Measurements from ENCODE around the gene VTA1.
"Not testable (repeated sequence)": the region's sequence is repeated elsewhere in the genome, so short reads cannot be mapped to it uniquely, and the experiment has no call there.

Gene VTA1

GRCh38 chr6:142146828-142147662 is at the start of gene VTA1, which contains the start of gene NMBR:
Gene VTA1, plus strand, starts transcription at chr6:142147263. Its CDS starts 25 bp downstream, at chr6:142147288.
Gene NMBR, minus strand, starts transcription at chr6:142147122. Its CDS starts 58,464 bp downstream, at chr6:142088658.
- Histone ChIP-seq H3K27me3 (ENCODE audit: low read depth) (no peaks in the 10 kb centered on the region; the same call in 1 of the 2 replicates), H3K9me3 (no peaks in the 10 kb centered on the region), H3K36me3 (replicated peaks) (no peaks in the 10 kb centered on the region), H3K4me1 (peaks cover 9% of the 10 kb centered on the region), H3K4me3 (peak within 1 kb of the TSS; percentile 62)
- in situ Hi-C loops (cut with MboI; ENCODE audit: low sequenced_read_pairs) = no loop called here
- peak; percentile 96 for DNase-seq (ENCODE audit: low spot score in 2 of 2)

GRCh38 chr6:142104820-142105219 is 42.2 kb upstream of the VTA1 start:
- H3K36me3 ChIP-seq (replicated peaks); H3K27me3 ChIP-seq (ENCODE audit: low read depth); H3K4me3 ChIP-seq; H3K9me3 ChIP-seq; H3K4me1 ChIP-seq; DNase-seq (ENCODE audit: low spot score in 2 of 2): not testable (repeated sequence)
- in situ Hi-C loops (cut with MboI; ENCODE audit: low sequenced_read_pairs) = loop anchor here (25.0 kb wide), 2 partner anchors 118 to 418 kb away; no protein-coding TSS in a partner anchor

- H3K9me3 ChIP-seq; H3K4me3 ChIP-seq; DNase-seq (ENCODE audit: low spot score in 2 of 2); H3K27me3 ChIP-seq (ENCODE audit: low read depth); H3K4me1 ChIP-seq; H3K36me3 ChIP-seq (replicated peaks): not testable (repeated sequence)
- in situ Hi-C loops (cut with MboI; ENCODE audit: low sequenced_read_pairs) = loop anchor here (25.0 kb wide), 2 partner anchors 124 to 424 kb away; no protein-coding TSS in a partner anchor
Measured at GRCh38 chr6:142110820-142111219, 36.2 kb upstream of the VTA1 start.

DNA sequence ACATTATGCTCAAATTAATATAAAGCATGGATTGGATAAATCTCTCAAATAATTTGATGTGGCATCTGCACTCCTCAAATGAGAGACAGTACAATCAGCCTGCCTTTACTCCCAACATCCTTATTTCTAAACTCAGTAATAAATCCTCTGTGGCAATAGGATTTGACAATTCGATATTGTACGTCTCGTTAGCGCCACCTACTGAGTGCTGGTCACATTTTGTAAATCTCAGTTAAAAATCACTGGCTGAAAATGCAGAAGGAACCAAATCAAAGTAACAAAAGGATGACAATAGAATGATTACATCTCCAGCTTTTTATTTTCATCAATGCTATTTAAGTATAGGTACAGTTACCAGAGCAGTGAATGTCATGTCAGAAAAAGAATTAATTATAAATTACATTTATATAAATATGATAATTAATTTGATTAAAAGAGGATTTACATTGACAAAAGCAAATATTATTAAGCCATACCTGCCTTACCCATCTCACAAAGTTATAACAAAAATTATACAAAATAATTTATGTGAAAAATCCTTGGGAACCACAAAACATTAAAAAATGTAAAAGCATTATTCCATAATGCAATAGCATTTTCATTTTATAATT is 34.5 kb upstream of the VTA1 start:
- Histone ChIP-seq H3K4me1 (no peaks in the 10 kb centered on the region), H3K36me3 (replicated peaks) (no peaks in the 10 kb centered on the region), H3K4me3 (no peak overlapping the region), H3K9me3 (no peaks in the 10 kb centered on the region), H3K27me3 (ENCODE audit: low read depth) (peaks cover 5% of the 10 kb centered on the region)
- peak; percentile 54 to 88 for DNase-seq (ENCODE audit: low spot score in 2 of 2)
- in situ Hi-C loops (cut with MboI; ENCODE audit: low sequenced_read_pairs) = loop anchor here (25.0 kb wide), 2 partner anchors 125 to 425 kb away; no protein-coding TSS in a partner anchor

GRCh38 chr6:142117366-142117765 is 29.7 kb upstream of the VTA1 start:
- Histone ChIP-seq H3K4me3 (no peak overlapping the region), H3K9me3 (no peaks in the 10 kb centered on the region), H3K27me3 (ENCODE audit: low read depth) (peaks cover 2% of the 10 kb centered on the region; the same call in 1 of the 2 replicates), H3K36me3 (replicated peaks) (no peaks in the 10 kb centered on the region), H3K4me1 (no peaks in the 10 kb centered on the region)
- in situ Hi-C loops (cut with MboI; ENCODE audit: low sequenced_read_pairs) = loop anchor here (25.0 kb wide), 2 partner anchors 130 to 430 kb away; no protein-coding TSS in a partner anchor
- no peak for DNase-seq (ENCODE audit: low spot score in 2 of 2)

DNA sequence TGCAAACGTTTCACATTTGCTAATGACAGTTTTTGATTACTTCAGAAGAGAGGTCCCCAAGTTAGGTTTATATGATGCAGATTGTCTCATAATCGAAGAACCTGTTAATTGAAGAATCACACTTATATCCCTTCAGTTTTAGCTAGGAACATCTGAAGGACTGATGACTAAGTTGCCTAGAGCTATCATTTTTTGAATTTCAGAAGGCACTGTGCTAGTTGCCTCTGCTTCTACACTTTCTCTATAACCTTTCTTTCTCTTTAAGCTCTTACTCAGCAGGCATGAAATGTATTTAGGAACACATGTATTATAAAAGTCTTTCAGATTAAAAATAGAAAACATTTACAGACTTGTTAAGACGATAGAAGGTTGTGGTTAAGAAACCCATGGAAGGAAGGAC is 28.7 kb upstream of the VTA1 start:
- in situ Hi-C loops (cut with MboI; ENCODE audit: low sequenced_read_pairs) = loop anchor here (25.0 kb wide), 2 partner anchors 131 to 431 kb away; no protein-coding TSS in a partner anchor
- DNase-seq (ENCODE audit: low spot score in 2 of 2) = no peak

GRCh38 chr6:142118925-142119324 is 28.1 kb upstream of the VTA1 start:
- no peak for DNase-seq (ENCODE audit: low spot score in 2 of 2)
- H3K36me3 ChIP-seq (replicated peaks) = no peaks in the 10 kb centered on the region
- H3K4me1 ChIP-seq = peaks cover 10% of the 10 kb centered on the region; the same call in 1 of the 2 replicates
- peaks cover 2% of the 10 kb centered on the region; the same call in 1 of the 2 replicates for H3K27me3 ChIP-seq (ENCODE audit: low read depth)
- no peak overlapping the region for H3K4me3 ChIP-seq
- in situ Hi-C loops (cut with MboI; ENCODE audit: low sequenced_read_pairs) = loop anchor here (25.0 kb wide), 2 partner anchors 132 to 432 kb away; no protein-coding TSS in a partner anchor
- H3K9me3 ChIP-seq = no peaks in the 10 kb centered on the region

More for the DNA sequence above, 28.7 kb upstream of the VTA1 start:
- Histone ChIP-seq H3K36me3 (replicated peaks) (no peaks in the 10 kb centered on the region), H3K4me3 (no peak overlapping the region), H3K27me3 (ENCODE audit: low read depth) (peaks cover 2% of the 10 kb centered on the region; the same call in 1 of the 2 replicates), H3K4me1 (peaks cover 4% of the 10 kb centered on the region; the same call in 1 of the 2 replicates), H3K9me3 (no peaks in the 10 kb centered on the region)

- Histone ChIP-seq H3K27me3 (ENCODE audit: low read depth) (peaks cover 2% of the 10 kb centered on the region; the same call in 1 of the 2 replicates), H3K4me3 (no peak overlapping the region), H3K9me3 (no peaks in the 10 kb centered on the region), H3K36me3 (replicated peaks) (no peaks in the 10 kb centered on the region), H3K4me1 (peaks cover 11% of the 10 kb centered on the region; the same call in 1 of the 2 replicates)
- in situ Hi-C loops (cut with MboI; ENCODE audit: low sequenced_read_pairs) = loop anchor here (25.0 kb wide), 2 partner anchors 134 to 434 kb away; no protein-coding TSS in a partner anchor
- DNase-seq (ENCODE audit: low spot score in 2 of 2) = no peak
Measured at GRCh38 chr6:142121342-142121741, 25.7 kb upstream of the VTA1 start.

DNA sequence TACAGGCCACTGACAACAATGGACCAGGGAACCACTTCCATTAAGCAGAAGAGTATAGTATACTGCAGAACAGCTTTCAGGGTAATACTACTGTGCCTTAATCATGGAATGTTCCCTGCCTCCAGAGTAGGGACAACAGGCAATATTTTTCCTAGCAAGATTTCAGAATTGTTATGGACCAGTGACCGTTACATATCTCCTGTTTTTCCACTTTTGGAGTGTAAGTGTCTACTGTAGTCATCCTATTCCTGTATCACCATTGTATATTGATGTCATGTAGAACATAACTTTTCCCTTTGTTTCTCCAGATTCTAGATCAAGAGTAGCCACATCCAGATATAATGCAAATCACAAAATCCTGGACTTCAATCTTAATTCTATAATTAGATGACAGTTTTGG is 16.2 kb upstream of the VTA1 start:
- in situ Hi-C loops (cut with MboI; ENCODE audit: low sequenced_read_pairs) = no loop called here
- no peaks in the 10 kb centered on the region for H3K4me1 ChIP-seq
- DNase-seq (ENCODE audit: low spot score in 2 of 2) = no peak
- no peak overlapping the region for H3K4me3 ChIP-seq
- H3K36me3 ChIP-seq (replicated peaks) = no peaks in the 10 kb centered on the region
- H3K27me3 ChIP-seq (ENCODE audit: low read depth) = peaks cover 3% of the 10 kb centered on the region; the same call in 1 of the 2 replicates
- H3K9me3 ChIP-seq = no peaks in the 10 kb centered on the region; the same call in 1 of the 2 replicates

DNA sequence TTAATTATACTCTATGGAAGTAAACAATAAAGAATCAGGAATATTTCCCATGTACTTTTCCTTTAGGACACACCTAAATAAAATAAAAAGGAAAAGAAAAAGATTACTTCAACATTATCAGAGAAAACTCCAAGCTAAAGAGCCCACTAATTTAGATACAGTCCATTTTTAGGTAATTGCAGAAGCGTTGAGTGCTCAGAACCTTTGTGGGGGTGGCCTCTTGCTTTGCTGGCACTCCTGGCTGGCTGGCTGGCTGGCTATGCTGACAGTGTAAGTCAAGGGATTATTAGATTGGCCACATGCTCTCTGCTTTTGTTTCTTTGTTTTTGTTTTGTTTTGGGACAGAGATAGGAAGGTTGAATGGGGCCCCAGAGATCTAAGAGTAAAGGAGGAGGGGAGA is 14.4 kb upstream of the VTA1 start, which contains the start of gene GJE1:
GJE1 (plus strand) TSS at position 301 of the 400 bp plus-strand sequence. CDS start 234 bp downstream, outside the sequence.
- Histone ChIP-seq H3K27me3 (ENCODE audit: low read depth) (peaks cover 3% of the 10 kb centered on the region; the same call in 1 of the 2 replicates), H3K9me3 (no peaks in the 10 kb centered on the region; the same call in 1 of the 2 replicates), H3K4me1 (no peaks in the 10 kb centered on the region), H3K36me3 (replicated peaks) (no peaks in the 10 kb centered on the region), H3K4me3 (no peak within 1 kb of the TSS)
- DNase-seq (ENCODE audit: low spot score in 2 of 2) = no peak
- in situ Hi-C loops (cut with MboI; ENCODE audit: low sequenced_read_pairs) = no loop called here

- no peak for DNase-seq (ENCODE audit: low spot score in 2 of 2)
- in situ Hi-C loops (cut with MboI; ENCODE audit: low sequenced_read_pairs) = no loop called here
- Histone ChIP-seq H3K4me3 (no peak overlapping the region), H3K9me3 (no peaks in the 10 kb centered on the region), H3K4me1 (no peaks in the 10 kb centered on the region), H3K27me3 (ENCODE audit: low read depth) (peaks cover 10% of the 10 kb centered on the region), H3K36me3 (replicated peaks) (no peaks in the 10 kb centered on the region)
Measured at GRCh38 chr6:142138876-142139275, 8.2 kb upstream of the VTA1 start.

GRCh38 chr6:142141531-142141930 is 5.5 kb upstream of the VTA1 start:
- H3K36me3 ChIP-seq (replicated peaks); H3K4me3 ChIP-seq; DNase-seq (ENCODE audit: low spot score in 2 of 2); in situ Hi-C loops (cut with MboI; ENCODE audit: low sequenced_read_pairs); H3K9me3 ChIP-seq; H3K4me1 ChIP-seq: not testable (repeated sequence)
- H3K27me3 ChIP-seq (ENCODE audit: low read depth) = peaks cover 10% of the 10 kb centered on the region

- no peak for DNase-seq (ENCODE audit: low spot score in 2 of 2)
- Histone ChIP-seq H3K36me3 (replicated peaks) (no peaks in the 10 kb centered on the region), H3K9me3 (no peaks in the 10 kb centered on the region), H3K4me3 (no peak overlapping the region), H3K4me1 (peaks cover 19% of the 10 kb centered on the region), H3K27me3 (ENCODE audit: low read depth) (no peaks in the 10 kb centered on the region)
- in situ Hi-C loops (cut with MboI; ENCODE audit: low sequenced_read_pairs) = no loop called here
Measured at GRCh38 chr6:142152746-142153145, 5.7 kb downstream of the VTA1 start.

Measured in HAP-1 (cell line).